Measurements from ENCODE around the gene P4HTM.
"Not testable (repeated sequence)": the region's sequence is repeated elsewhere in the genome, so short reads cannot be mapped to it uniquely, and the experiment has no call there.

P4HTM gene

GRCh38 chr3:49008627-49009026, 18.6 kb downstream of the P4HTM start:
- DNase-seq (ENCODE audit: low spot score) = not testable (repeated sequence)

GRCh38 chr3:49009396-49009795, 19.4 kb downstream of the P4HTM start:
- DNase-seq (ENCODE audit: low spot score) = no peak

DNA sequence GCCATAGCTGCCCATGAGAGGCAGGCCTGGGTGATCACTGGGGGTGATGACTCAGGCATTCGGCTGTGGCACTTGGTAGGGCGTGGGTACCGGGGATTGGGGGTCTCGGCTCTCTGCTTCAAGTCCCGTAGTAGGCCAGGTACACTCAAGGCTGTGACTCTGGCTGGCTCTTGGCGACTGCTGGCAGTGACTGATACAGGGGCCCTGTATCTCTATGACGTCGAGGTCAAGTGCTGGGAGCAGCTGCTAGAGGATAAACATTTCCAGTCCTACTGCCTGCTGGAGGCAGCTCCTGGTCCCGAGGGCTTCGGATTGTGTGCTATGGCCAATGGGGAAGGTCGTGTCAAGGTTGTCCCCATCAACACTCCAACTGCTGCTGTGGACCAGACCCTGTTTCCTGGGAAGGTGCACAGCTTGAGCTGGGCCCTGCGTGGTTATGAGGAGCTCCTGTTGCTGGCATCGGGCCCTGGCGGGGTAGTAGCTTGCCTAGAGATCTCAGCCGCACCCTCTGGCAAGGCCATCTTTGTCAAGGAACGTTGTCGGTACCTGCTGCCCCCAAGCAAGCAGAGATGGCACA, 22.5 kb downstream of the P4HTM start:
- DNase-seq (ENCODE audit: low spot score) = no peak

GRCh38 chr3:49013113-49013737, 23.2 kb downstream of the P4HTM start:
- no peak for DNase-seq (ENCODE audit: low spot score)

- peak; percentile 77 for DNase-seq (ENCODE audit: low spot score)
These were observed 24.0 kb downstream of the P4HTM start for GRCh38 chr3:49013738-49014660.

- DNase-seq (ENCODE audit: low spot score) = no peak
These were observed 25.0 kb downstream of the P4HTM start for GRCh38 chr3:49015072-49015471.

DNA sequence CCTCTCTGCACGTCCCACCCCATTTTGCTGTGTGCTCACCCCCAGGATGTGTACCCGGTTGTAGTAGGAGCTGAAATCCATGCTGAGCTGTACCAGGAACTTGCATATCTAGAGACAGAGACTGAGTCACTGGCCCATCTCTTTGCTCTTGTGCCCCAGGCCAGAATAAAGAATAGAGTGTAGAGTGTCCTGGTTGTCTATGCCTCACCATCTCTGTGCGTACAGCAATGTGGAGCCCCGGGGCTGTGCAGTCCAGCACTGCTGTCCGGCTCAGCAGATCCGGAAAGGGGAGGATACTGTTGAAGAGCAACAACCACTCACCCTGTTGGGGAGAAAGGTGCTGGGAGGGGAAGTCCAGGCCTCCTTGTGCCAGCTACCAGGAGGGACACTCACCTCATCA, 25.7 kb downstream of the P4HTM start:
- no peak for DNase-seq (ENCODE audit: low spot score)

DNA sequence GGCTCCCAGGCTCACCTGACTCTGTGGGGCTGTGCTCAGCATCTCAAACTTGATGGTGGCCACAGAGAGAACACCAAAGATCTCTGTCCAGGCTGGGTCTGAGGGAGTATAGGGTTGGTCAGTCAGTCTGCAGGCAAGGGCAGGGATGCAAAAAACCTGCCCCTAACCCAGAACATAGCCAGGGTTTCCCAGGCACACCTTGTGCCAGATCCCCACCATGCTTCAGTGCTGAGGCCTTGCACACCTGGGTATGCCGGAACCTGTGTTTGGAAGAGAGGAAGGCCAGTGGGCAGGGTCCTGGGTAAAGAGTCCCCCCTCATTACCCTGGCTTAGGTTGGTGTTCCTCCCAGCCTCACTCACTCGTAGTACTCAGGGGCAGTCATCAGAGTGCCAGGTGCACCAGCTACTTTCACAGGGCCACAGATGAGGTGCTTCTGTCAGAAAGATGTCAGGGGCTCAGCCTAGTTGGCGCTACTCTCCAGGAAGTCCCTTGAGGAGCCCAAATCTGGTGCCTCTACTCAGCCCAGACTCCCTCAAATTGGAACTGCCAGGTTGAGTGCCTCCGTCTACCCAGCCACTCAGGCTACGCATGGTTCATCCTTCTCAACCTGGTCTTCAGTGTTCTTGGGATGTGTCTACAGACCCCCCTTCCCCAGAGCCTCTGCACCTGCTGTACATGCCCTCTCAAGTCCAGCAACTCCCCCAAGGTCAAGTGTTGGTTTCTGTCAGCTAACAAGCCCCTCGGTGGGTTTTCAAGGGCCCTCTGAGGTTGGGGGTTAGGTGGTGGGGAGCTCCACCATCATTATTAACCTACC, 26.6 kb downstream of the P4HTM start:
- no peak for DNase-seq (ENCODE audit: low spot score)

GRCh38 chr3:49017229-49017970, 27.4 kb downstream of the P4HTM start:
- no peak for DNase-seq (ENCODE audit: low spot score)

GRCh38 chr3:49017971-49018706, 28.1 kb downstream of the P4HTM start, which contains the start of gene DALRD3:
TSS of gene DALRD3 (minus strand) at chr3:49018580. CDS start at chr3:49018564, 16 bp downstream.
- DNase-seq (ENCODE audit: low spot score) = peak; percentile 90

GRCh38 chr3:49018707-49019006, 28.6 kb downstream of the P4HTM start:
- DNase-seq (ENCODE audit: low spot score) = no peak

GRCh38 chr3:49019941-49020329, 29.9 kb downstream of the P4HTM start:
- DNase-seq (ENCODE audit: low spot score) = no peak

- no peak for DNase-seq (ENCODE audit: low spot score)
These were observed 30.5 kb downstream of the P4HTM start for GRCh38 chr3:49020330-49021212.

DNA sequence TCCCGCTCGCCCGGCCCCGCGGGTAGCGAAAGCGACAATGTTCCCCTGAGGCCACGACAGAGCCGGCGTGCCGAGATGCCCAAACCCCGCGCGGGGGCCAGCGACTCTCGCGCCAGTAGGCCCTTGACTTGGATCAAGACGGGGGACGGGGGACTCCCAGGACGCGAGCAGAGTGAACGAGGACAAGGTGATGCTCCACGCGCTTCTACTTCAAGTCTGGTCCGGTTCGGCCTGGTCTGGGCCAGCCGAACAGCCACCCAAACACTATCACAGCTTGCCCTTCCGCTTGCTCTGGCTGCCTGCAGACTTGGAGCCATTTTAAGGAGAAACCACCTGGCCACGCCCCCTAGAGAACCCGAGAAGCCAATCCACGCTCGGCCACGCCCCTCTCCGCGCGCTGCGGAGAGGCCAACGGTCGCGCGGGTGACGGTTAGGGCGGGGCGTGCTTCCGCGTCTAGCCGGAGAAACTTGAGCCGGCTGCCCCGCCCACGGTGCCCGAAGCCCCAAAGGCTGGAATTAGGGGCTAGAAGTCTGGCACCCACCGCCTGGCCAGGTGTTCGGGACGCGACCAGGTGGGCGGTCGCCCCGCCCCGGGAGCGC, 31.3 kb downstream of the P4HTM start:
- DNase-seq (ENCODE audit: low spot score) = peak; percentile 96

DNA sequence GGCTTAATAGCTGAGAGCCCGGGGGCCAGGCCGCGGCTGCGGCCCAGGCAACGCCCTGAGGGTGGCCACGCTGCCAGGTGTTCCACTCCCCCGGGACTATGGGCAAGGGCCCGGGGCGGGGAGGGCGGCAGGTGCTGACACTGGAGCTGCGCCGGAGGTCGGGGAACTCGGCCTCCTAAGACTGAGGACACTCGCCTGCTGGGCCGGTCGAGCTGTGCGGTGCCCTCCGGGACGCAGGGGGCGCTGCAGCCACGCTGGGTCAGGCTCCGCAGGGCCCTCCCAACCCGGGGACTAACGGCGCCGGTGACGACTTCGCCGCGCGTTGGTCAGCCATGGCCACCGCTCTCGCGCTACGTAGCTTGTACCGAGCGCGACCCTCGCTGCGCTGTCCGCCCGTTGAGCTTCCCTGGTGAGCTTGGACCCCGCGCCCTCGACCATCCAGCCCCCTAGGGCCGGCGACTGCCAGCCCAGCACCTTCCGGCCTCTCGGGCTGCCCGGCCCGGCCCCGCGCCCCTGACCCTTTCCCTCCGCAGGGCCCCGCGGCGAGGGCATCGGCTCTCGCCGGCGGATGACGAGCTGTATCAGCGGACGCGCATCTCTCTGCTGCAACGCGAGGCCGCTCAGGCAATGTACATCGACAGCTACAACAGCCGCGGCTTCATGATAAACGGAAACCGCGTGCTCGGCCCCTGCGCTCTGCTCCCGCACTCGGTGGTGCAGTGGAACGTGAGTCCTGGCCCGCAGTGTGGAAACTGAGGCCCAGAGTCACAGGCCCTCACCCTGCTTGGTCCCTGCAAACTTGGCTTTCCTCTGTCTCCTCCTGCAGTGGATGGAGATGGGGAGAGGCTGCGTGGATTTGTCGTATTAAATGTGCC, 32.0 kb downstream of the P4HTM start, which contains the start of gene NDUFAF3:
TSS of gene NDUFAF3 (plus strand) at position 309 of the 875 bp plus-strand sequence. CDS start at position 333, 24 bp downstream.
- peak; percentile 96 for DNase-seq (ENCODE audit: low spot score)

- DNase-seq (ENCODE audit: low spot score) = no peak
These were observed 32.7 kb downstream of the P4HTM start for GRCh38 chr3:49022688-49023171.

- DNase-seq (ENCODE audit: low spot score) = no peak
These were observed 33.7 kb downstream of the P4HTM start for GRCh38 chr3:49023775-49024174.

DNA sequence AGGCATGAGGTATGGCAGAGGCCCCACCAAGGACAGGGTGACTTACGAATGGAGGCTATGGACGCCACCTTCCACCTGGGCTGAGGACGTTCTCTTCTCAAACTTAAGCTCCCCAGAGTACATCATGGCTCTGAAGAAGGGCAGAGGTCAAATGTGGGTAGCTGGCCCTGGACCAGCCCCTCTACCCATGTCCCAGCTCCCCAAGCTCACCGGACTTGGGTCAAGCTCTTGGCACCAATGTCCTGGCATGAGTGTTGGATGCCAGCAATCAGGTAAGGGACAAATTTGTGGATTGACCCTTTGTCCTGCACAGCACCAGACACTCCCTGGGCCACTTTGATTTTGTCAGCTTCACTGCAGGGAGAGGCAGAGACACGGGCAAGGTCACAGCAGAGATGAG, 34.4 kb downstream of the P4HTM start:
- no peak for DNase-seq (ENCODE audit: low spot score)

Measured in HuH-7 (cell line).